NCI-H2227 (cell line): ENCODE data around the gene ZBP1.

Experiments
- DNase-seq: peaks from one replicate; lab custom pipeline; 2025; ENCODE audit not compliant: unreplicated experiment; lab: John Stamatoyannopoulos, UW

The ZBP1 gene

GRCh38 chr20:57561356-57562279, 58.6 kb downstream of the ZBP1 start:
- DNase-seq, result no peak

DNA sequence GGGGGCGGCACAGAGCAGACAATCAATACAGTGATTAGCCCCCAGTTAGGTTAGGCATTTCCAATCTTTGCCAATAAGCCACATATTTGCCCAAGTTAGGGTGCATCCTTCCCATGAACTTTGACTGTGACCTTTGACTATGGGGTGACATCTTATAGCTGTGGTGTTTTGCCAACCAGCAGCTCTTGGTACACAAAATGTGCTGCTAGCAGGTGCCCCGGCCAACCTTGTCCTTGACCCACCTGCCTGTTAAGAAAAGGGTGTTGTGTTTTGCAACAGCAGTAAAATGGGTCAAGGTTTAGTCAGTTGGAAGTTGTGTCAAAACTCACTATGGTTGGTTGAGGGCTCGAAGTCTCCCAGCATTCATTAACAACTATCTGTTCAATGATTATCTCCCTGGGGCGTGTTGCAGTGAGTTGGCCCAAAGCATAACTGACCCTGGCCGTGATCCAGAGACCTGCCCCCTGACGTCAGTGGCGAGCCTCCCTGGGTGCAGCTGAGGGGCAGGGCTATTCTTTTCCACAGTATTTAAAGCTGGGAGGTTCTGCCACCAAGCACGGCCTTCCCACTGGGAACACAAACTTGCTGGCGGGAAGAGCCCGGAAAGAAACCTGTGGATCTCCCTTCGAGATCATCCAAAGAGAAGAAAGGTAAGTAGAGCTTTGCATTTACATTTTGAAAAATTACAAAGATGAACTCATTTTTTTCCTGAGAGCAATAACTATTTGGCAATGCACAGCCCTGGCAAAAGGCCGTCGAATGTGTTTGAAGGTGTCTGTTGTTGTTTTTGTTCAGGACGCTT, 59.5 kb downstream of the ZBP1 start, which contains the start of gene PCK1:
Gene PCK1, plus strand, starts transcription at position 557 of the 802 bp plus-strand sequence. CDS start 302 bp downstream, outside the sequence.
- no peak for DNase-seq

DNA sequence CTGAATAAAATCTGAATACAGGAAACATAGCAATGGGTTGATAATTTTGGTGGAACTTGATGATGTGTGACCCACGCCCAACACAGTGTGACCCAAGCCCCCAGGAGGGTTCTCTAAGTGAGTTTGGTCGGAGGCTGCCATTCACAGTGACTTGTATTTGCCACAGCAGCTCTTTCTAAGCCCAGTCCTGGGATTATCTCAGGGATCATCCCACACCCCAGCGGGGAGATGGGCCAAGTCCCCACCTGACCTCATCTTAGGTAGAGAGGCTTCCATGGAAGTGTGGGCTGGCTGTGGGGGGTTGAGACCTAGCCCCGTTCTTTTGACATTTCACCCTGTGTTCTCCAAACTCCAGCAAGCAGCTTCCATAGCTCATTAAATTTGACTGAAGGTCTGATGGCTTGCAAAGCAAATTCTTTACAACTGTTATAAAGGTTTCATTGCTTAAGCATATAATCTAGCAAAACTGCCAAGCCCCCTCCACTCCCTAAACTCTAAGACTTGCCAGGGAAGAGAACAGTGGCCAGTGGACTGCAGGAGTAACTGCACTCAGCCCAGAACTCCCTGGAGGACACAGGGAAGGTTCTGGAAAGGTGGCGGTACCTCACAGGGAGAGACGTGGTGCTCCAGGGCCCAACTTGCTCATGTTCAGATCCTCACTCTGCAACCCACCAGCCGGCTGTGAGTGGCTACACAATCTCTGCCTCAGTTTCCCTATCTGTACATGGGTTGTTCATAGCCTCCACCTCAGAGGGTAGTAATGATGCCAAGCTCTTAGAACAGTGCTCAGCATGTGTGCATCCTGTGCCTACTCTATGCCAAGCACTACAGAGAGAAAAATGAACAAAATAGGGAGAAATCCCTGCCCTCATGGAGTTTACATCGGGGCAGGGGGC, 60.3 kb downstream of the ZBP1 start:
- no peak for DNase-seq

GRCh38 chr20:57559289-57559634, 61.0 kb downstream of the ZBP1 start:
- DNase-seq, result no peak

- no peak for DNase-seq
These were observed 61.5 kb downstream of the ZBP1 start for GRCh38 chr20:57558614-57559288.

- DNase-seq, result no peak
These were observed 62.2 kb downstream of the ZBP1 start for GRCh38 chr20:57557926-57558613.

DNA sequence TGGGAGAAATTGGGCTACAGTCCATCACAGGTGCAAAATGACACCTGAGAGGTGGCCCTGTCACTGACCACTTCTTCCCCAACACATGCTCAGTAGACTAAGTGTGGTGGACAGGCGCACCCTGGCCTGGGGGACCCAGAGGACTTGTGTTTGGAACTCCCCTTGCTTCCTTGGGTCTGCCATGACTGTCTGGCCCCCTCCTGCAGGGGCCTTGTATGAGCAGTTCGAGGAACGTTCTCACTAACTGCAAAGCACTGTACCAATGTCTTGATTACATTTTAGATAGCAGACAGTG, 63.3 kb downstream of the ZBP1 start:
- no peak for DNase-seq

DNA sequence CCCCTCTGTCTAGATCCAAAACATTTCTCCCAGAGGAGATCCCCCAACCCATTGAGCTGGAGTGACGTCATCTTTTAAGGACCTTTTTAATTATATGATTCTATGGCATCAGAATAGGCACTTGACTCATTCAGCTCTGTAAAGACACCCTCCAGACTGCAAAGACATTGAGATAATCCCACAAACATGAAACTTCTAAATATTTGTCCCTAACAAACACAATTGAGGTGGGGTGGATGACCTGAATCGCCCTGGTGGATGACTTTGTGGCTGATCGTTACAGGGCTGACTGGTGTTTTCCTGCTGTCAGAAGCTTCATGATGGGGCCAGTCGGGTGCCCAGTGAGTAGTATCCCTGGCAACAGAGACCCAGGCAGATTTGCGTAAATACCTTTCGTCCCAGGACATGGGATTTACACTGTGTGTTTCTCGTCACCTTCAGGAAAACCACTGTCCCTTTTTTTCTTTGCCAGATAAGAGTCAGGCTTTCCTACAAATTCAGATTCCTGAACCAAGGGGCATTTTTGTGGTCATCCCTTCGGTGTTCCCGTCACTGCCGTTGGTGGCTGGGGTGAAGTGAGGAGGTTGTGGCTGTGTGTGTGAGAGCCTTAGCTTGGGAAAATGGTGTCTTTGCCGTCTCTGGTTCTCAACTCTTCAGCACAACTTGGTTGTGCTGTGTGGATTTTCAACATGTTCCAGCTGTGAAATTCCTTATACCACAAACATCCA, 64.6 kb downstream of the ZBP1 start:
- DNase-seq, result no peak
